Gastrocnemius medialis (tissue), 4 donors: ENCODE measurements around the gene CPLANE2. TPM values are rescaled to one million over a fixed set of nuclear protein-coding genes. Genes with fewer than 3 reads are reported as not detected.

Experiments used
- ATAC-seq, 2 donors: fragments of 150-250 bp; one replicate each; pipeline ENCODE4 v1.9.1; 2016
- DNase-seq, 2 donors: peaks; one replicate each; pipeline ENCODE4 v3.0.0-alpha.2; 2019
- H3K27ac ChIP-seq, 4 donors: fragments of 200-600 bp; sonication (generic); 1 replicate in 1 of 4; 2 replicates in 3 of 4; pipeline ENCODE4 v1.5.1; 2016 to 2018; ENCODE audit warnings: mild to moderate bottlenecking in 2 of 4, moderate library complexity in 1 of 4
- H3K27me3 ChIP-seq, 3 donors: fragments of 200-600 bp; sonication (generic) in 2 of 3; 1 replicate in 1 of 3; 2 replicates in 2 of 3; pipeline versions ENCODE4 v1.5.1 to v1.6.0; 2016 to 2019; ENCODE audit warnings: mild to moderate bottlenecking in 1 of 3, moderate library complexity in 1 of 3
- H3K36me3 ChIP-seq, 2 donors: fragments of 200-600 bp; sonication (generic) in 1 of 2; one replicate each; pipeline ENCODE4 v1.5.1; 2017 to 2018
- H3K4me1 ChIP-seq, 2 donors: fragments of 200-600 bp; sonication (generic) in 1 of 2; one replicate each; pipeline ENCODE4 v1.5.1; 2016 to 2017; ENCODE audit warnings: mild to moderate bottlenecking in 2 of 2
- H3K4me3 ChIP-seq, 4 donors: fragments of 200-600 bp; sonication (generic) in 3 of 4; 1 replicate in 1 of 4; 2 replicates in 3 of 4; pipeline ENCODE4 v1.5.1; 2016 to 2019; ENCODE audit warnings: mild to moderate bottlenecking in 2 of 4
- H3K9me3 ChIP-seq, 3 donors: fragments of 200-600 bp; sonication (generic) in 2 of 3; 1 replicate in 1 of 3; 2 replicates in 2 of 3; pipeline ENCODE4 v1.5.1; 2016 to 2019
- POLR2A ChIP-seq, 2 donors: fragments of 450-650 bp; IDR thresholded peaks; one replicate each; pipeline ENCODE4 v1.6.1; 2017; ENCODE audit warnings: antibody characterized with exemption in 2 of 2, mild to moderate bottlenecking in 2 of 2, moderate library complexity in 2 of 2
- in situ Hi-C, 4 donors: fragments of 200-750 bp; cut with MboI; loops; one replicate each; pipeline versions ENCODE4 v1.15.0 to v1.8.0; 2017; ENCODE audit warnings: low sequenced_read_pairs in 4 of 4
- intact Hi-C: fragments of 100-400 bp; cut with DNase I; formaldehyde crosslinking; loops from one replicate; pipeline ENCODE4 v1.15.1; 2023; ENCODE audit warnings: low total_unique reads
- total RNA-seq, 4 donors: library from RNA; depleted of rRNA; stranded (reverse); fragments of >200 nt; gene quantifications; one replicate each; pipeline versions ENCODE4 v1.1.0 to v1.2.3, GENCODE V29; 2016
- TF ChIP-seq, protein P1 (sequence below), 5 experiments: fragments of 450-650 bp in 3 of 5; fragments of 200-600 bp in 2 of 5; sonication (generic) in 2 of 5; IDR thresholded peaks in 4 of 5; conservative IDR thresholded peaks in 1 of 5; 1 replicate in 4 of 5; 2 replicates in 1 of 5; pipeline ENCODE4 v1.5.1; 2016 to 2019; ENCODE audit warnings: antibody characterized with exemption in 5 of 5, mild to moderate bottlenecking in 3 of 5, moderate library complexity in 3 of 5

Gene CPLANE2
- total RNA-seq, 4 donors from 2014 or later: 0.46 to 6.3 (median 3.1) TPM

DNA sequence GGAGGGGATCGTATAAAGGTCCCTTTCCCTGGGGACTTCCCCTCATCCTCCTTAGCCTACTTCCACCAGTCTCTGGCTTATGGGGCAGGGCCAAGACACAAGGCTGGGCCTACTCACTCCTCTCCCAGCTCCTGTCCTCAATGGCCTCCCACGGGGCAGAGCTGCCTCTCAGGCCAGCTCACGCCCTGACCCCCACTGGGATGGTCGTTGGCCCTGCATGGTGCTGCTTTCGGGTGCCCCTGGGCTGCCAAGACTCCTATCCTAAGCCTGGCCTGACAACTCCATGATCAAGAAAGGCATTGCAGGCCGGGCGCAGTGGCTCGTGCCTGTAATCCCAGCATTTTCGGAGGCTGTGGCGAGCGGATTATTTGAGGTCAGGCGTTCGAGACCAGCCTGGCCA is 6.2 kb downstream of the CPLANE2 start:
- in situ Hi-C loops: loop anchor here in 2 of 4 donors (10.0 to 25.0 kb wide), 2 partner anchors 124 to 132 kb away; partner anchors contain the start of genes FBXO42 (in 2 of the 2) and SZRD1 (in 1 of the 2)

DNA sequence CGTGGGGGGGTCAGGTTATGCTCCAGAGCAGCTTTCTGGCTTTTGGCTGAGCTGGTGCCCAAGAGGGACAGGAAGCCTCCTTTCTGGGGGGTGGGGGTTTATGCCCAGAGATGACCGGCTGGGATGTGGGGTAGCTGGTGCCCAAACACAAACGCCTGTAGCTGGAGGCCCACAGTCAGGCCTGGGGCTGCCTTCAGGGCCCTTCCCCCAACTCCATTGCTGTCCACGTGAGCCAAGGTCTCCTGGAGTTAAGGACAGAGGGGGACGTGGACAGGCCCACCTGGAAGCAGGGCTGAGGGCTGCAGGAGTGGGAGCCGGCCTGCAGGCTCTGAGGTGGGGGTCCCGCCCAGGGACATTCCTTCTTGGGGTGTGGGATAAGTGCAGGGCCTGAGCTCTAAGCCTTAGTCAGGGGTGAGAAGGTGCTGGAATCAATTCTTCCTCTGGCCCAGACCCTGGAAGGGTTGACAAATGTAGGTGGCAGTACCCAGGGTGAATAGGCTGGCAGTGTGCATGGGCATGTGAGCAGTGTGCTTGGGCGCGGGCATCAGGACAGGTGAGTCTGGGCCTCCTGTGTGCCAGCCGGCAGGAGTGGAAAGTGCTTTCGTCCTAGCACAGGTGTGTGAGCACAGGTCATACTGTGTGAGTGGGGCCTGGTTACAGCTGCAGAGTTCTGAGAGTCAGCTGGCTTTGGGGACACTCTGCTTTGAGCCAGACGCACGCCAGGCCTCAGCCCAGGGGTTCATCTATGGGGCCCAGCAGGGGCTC is 6.8 kb downstream of the CPLANE2 start:
- Histone ChIP-seq H3K36me3 (peaks cover 0 to 4% of the 10 kb centered on the region in 2 donors), H3K27ac (no peak overlapping the region), H3K4me3 (no peak overlapping the region), H3K27me3 (peaks cover 17 to 29% (median 24%) of the 10 kb centered on the region in 3 donors), H3K9me3 (no peaks in the 10 kb centered on the region), H3K4me1 (peaks cover 0 to 8% of the 10 kb centered on the region in 2 donors)
- ATAC-seq: no peak
- DNase-seq: no peak
- TF ChIP-seq, protein P1, sequence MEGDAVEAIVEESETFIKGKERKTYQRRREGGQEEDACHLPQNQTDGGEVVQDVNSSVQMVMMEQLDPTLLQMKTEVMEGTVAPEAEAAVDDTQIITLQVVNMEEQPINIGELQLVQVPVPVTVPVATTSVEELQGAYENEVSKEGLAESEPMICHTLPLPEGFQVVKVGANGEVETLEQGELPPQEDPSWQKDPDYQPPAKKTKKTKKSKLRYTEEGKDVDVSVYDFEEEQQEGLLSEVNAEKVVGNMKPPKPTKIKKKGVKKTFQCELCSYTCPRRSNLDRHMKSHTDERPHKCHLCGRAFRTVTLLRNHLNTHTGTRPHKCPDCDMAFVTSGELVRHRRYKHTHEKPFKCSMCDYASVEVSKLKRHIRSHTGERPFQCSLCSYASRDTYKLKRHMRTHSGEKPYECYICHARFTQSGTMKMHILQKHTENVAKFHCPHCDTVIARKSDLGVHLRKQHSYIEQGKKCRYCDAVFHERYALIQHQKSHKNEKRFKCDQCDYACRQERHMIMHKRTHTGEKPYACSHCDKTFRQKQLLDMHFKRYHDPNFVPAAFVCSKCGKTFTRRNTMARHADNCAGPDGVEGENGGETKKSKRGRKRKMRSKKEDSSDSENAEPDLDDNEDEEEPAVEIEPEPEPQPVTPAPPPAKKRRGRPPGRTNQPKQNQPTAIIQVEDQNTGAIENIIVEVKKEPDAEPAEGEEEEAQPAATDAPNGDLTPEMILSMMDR (IDR thresholded peaks at IDR 0.05 in 4 of 5, conservative IDR thresholded peaks at IDR 0.05 in 1 of 5): no peak
- TF ChIP-seq POLR2A (IDR thresholded peaks at IDR 0.05): no peak
- intact Hi-C loops (loop anchor here (1.0 kb wide), 1 partner anchor 13 kb away; no protein-coding TSS in a partner anchor), in situ Hi-C loops (loop anchor here in 2 of 4 donors (10.0 to 25.0 kb wide), 2 partner anchors 125 to 132 kb away; partner anchors contain the start of genes FBXO42 (in 2 of the 2) and SZRD1 (in 1 of the 2))

More for the DNA sequence above, 6.2 kb downstream of the CPLANE2 start:
- intact Hi-C loops: no loop called here
- no peak for DNase-seq
- no peak for TF ChIP-seq POLR2A (IDR thresholded peaks at IDR 0.05)
- TF ChIP-seq, protein P1 (IDR thresholded peaks at IDR 0.05 in 4 of 5, conservative IDR thresholded peaks at IDR 0.05 in 1 of 5): no peak
- Histone ChIP-seq H3K9me3 (no peaks in the 10 kb centered on the region), H3K27ac (no peak overlapping the region), H3K36me3 (peaks cover 0 to 4% of the 10 kb centered on the region in 2 donors), H3K27me3 (peaks cover 17 to 29% (median 24%) of the 10 kb centered on the region in 3 donors), H3K4me1 (peaks cover 0 to 9% of the 10 kb centered on the region in 2 donors), H3K4me3 (no peak overlapping the region)
- ATAC-seq: no peak

DNA sequence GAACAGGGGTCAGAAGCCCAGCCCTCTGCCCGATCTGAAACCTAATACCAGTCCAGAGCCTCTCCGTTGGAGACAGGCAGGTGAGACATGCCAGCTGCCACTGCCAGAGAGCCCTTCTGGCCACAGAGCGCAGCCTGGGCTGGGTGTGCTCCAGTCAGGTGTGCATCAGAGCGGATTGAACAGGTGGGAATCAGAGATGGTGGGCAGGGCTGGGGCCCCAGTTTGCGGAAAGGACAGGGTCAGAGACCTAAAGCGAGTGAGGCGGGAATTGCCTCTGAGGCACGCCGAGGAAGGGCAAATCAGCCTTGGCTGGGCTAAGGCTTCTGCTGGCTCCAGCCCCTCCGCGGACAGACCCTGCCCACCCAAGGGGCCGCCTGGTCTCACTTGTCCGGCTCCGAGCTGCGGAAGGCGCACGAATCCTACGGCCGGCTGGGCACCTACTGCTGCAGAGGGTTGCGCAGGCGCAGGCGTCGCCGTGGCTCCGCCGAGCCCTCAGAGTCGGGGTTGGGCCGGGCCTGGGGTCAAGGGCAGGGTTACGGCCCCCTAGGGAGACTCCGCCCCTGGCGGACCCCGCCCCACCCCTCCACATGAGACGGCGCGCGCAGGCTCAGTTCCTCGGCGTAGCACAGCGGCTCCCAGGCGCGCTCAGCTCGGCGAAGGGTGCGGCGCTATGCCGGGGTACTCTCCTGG is 10.3 kb downstream of the CPLANE2 start:
- in situ Hi-C loops (loop anchor here in 1 of 4 donors (25.0 kb wide), 1 partner anchor 136 kb away; the partner anchor contains the start of genes FBXO42 and SZRD1), intact Hi-C loops (no loop called here)
- peak overlapping the region; percentile 27 to 31 (median 30) for H3K4me3 ChIP-seq
- ATAC-seq (peak in 1 of 2 donors; percentile 15), DNase-seq (no peak)
- H3K4me1 ChIP-seq: peaks cover 0 to 8% of the 10 kb centered on the region in 2 donors
- peaks cover 17 to 29% (median 24%) of the 10 kb centered on the region in 3 donors for H3K27me3 ChIP-seq
- no peak overlapping the region for H3K27ac ChIP-seq
- no peaks in the 10 kb centered on the region for H3K36me3 ChIP-seq
- H3K9me3 ChIP-seq: no peaks in the 10 kb centered on the region
- no peak for TF ChIP-seq POLR2A (IDR thresholded peaks at IDR 0.05)
- TF ChIP-seq, protein P1 (IDR thresholded peaks at IDR 0.05 in 4 of 5, conservative IDR thresholded peaks at IDR 0.05 in 1 of 5): no peak

DNA sequence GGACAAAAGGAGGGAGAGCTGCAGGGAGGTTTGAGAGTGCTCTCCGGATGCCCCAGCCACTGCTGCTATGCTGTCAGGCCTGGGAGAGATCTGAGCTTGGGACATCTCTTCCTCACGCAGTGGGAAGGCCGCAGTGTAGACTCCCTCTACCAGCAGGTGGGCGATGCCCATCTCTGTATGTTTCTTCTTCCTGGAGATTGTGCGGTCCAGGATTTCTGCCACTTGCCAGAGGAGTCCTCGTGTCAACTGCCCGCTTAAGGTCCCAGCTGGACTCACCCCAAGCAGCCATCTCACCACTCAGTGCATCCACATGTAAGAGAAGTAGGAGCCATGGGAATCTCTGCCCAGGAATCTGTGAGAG is 10.9 kb downstream of the CPLANE2 start:
- TF ChIP-seq POLR2A (IDR thresholded peaks at IDR 0.05): no peak
- TF ChIP-seq, protein P1 (IDR thresholded peaks at IDR 0.05 in 4 of 5, conservative IDR thresholded peaks at IDR 0.05 in 1 of 5): no peak
- in situ Hi-C loops (loop anchor here in 1 of 4 donors (25.0 kb wide), 1 partner anchor 136 kb away; the partner anchor contains the start of genes FBXO42 and SZRD1), intact Hi-C loops (no loop called here)
- peaks cover 17 to 29% (median 24%) of the 10 kb centered on the region in 3 donors for H3K27me3 ChIP-seq
- DNase-seq (no peak), ATAC-seq (no peak)
- H3K27ac ChIP-seq: no peak overlapping the region
- H3K4me3 ChIP-seq: no peak overlapping the region
- no peaks in the 10 kb centered on the region for H3K36me3 ChIP-seq
- H3K4me1 ChIP-seq: peaks cover 0 to 8% of the 10 kb centered on the region in 2 donors
- H3K9me3 ChIP-seq: no peaks in the 10 kb centered on the region
